Measurements from ENCODE around the gene NFKBIB. TPM values are rescaled to one million over a fixed set of nuclear protein-coding genes. Genes with fewer than 3 reads are reported as not detected.

Gene NFKBIB
- total and polyA plus RNA-seq, 2 donors (not counting 3 experiments of a cell fraction or from before 2014, with no cell fraction given), result 25.0 to 30.8 TPM

- ChIA-PET POLR2A (no interaction called here), CTCF (interaction anchor here (1.1 kb wide), 1 partner anchor 100 kb away, joined by 3 read pairs; the partner anchor contains the start of gene HNRNPL)
- Histone ChIP-seq H3K27me3 (ENCODE audit: control insufficient read depth in 2 of 2, insufficient read depth in 2 of 2, low read length in 2 of 2) (no peaks in the 10 kb centered on the region), H3K9me3 (replicated peaks; ENCODE audit: control insufficient read depth, insufficient read depth, low read length) (no peaks in the 10 kb centered on the region), H3K27ac (ENCODE audit: insufficient read depth, low read depth, low read length) (no peak overlapping the region), H4K20me1 (replicated peaks; ENCODE audit: control insufficient read depth, extremely low read depth, insufficient read depth, low read length) (no peaks in the 10 kb centered on the region), H3K4me1 (ENCODE audit: control insufficient read depth, extremely low read depth, insufficient read depth, low read length) (no peaks in the 10 kb centered on the region), H3K36me3 (ENCODE audit: control insufficient read depth in 2 of 2, extremely low read depth in 1 of 2, insufficient read depth in 2 of 2, low read length in 2 of 2) (peaks cover 0 to 2% of the 10 kb centered on the region in 2 experiments), H3K9me1 (replicated peaks; ENCODE audit: control insufficient read depth, extremely low read depth, insufficient read depth, low read length) (no peaks in the 10 kb centered on the region), H2AFZ (ENCODE audit: low read depth, low read length) (peak overlapping the region; percentile 78), H3K9ac (replicated peaks; ENCODE audit: extremely low read depth, insufficient read depth, low read length) (no peak overlapping the region), H3K4me3 (replicated peaks in 1 of 3; ENCODE audit: insufficient read depth in 1 of 3, low read depth in 1 of 3, low read length in 3 of 3) (peak overlapping the region in 2 of 3 experiments; percentile 25 to 36), H3K79me2 (ENCODE audit: control insufficient read depth, insufficient read depth, low read length) (no peaks in the 10 kb centered on the region), H3K4me2 (ENCODE audit: insufficient read depth, low read length) (peak overlapping the region; percentile 37)
- FAIRE-seq (peak; percentile 86), DNase-seq (ENCODE audit: low read depth, low spot score) (peak; percentile 87)
- dilution Hi-C loops (cut with MboI; ENCODE audit: extremely low pct_ligation_motif_present, low sequenced_read_pairs), result no loop called here
- intact Hi-C loops (cut with micrococcal nuclease), result no loop called here
- BruUV-seq (replicated peaks), result no TSS peak
- TF ChIP-seq POLR2A (IDR thresholded peaks at IDR 0.05; ENCODE audit: low read depth, low read length) (no peak), MAX (IDR thresholded peaks at IDR 0.05; ENCODE audit: insufficient read depth, insufficient read length) (peak; percentile 49)
Measured at GRCh38 chr19:38949580-38950367, 50.0 kb downstream of the NFKBIB start.

GRCh38 chr19:38951187-38951586 lies 51.4 kb downstream of the NFKBIB start:
- Histone ChIP-seq H3K27me3 (ENCODE audit: control insufficient read depth in 2 of 2, insufficient read depth in 2 of 2, low read length in 2 of 2) (no peaks in the 10 kb centered on the region), H3K4me1 (ENCODE audit: control insufficient read depth, extremely low read depth, insufficient read depth, low read length) (no peaks in the 10 kb centered on the region), H3K27ac (ENCODE audit: insufficient read depth, low read depth, low read length) (no peak overlapping the region), H3K4me3 (replicated peaks in 1 of 3; ENCODE audit: insufficient read depth in 1 of 3, low read depth in 1 of 3, low read length in 3 of 3) (no peak overlapping the region), H3K9me1 (replicated peaks; ENCODE audit: control insufficient read depth, extremely low read depth, insufficient read depth, low read length) (no peaks in the 10 kb centered on the region), H2AFZ (ENCODE audit: low read depth, low read length) (no peak overlapping the region), H3K79me2 (ENCODE audit: control insufficient read depth, insufficient read depth, low read length) (no peaks in the 10 kb centered on the region), H3K9ac (replicated peaks; ENCODE audit: extremely low read depth, insufficient read depth, low read length) (no peak overlapping the region), H3K4me2 (ENCODE audit: insufficient read depth, low read length) (no peak overlapping the region), H3K36me3 (ENCODE audit: control insufficient read depth in 2 of 2, extremely low read depth in 1 of 2, insufficient read depth in 2 of 2, low read length in 2 of 2) (no peaks in the 10 kb centered on the region), H4K20me1 (replicated peaks; ENCODE audit: control insufficient read depth, extremely low read depth, insufficient read depth, low read length) (no peaks in the 10 kb centered on the region), H3K9me3 (replicated peaks; ENCODE audit: control insufficient read depth, insufficient read depth, low read length) (no peaks in the 10 kb centered on the region)
- DNase-seq (ENCODE audit: low read depth, low spot score), result no peak
- FAIRE-seq, result no peak
- TF ChIP-seq EZH2 (IDR thresholded peaks at IDR 0.05; ENCODE audit: borderline replicate concordance, low read depth, low read length, severe bottlenecking), result no peak
- no peak for TF ChIP-seq POLR2AphosphoS5 (IDR thresholded peaks at IDR 0.05; ENCODE audit: insufficient read depth, low read depth, low read length)
- TF ChIP-seq MYC (IDR thresholded peaks at IDR 0.05; ENCODE audit: low read depth, low read length), result no peak
- no peak for TF ChIP-seq JUN (IDR thresholded peaks at IDR 0.05; ENCODE audit: borderline replicate concordance, insufficient read depth, insufficient read length, low read depth)
- TF ChIP-seq FOS (IDR thresholded peaks at IDR 0.05; ENCODE audit: borderline replicate concordance, insufficient read depth, low read length), result no peak
- no peak for TF ChIP-seq MAX (IDR thresholded peaks at IDR 0.05; ENCODE audit: insufficient read depth, insufficient read length)
- TF ChIP-seq CTCF (IDR thresholded peaks at IDR 0.05; ENCODE audit: extremely low read depth in 1 of 2, insufficient read depth in 1 of 2, low read depth in 1 of 2, low read length in 2 of 2), result no peak
- TF ChIP-seq GATA2 (IDR thresholded peaks at IDR 0.05; ENCODE audit: insufficient read depth, insufficient read length, low read depth, low read length), result no peak
- TF ChIP-seq POLR2A (IDR thresholded peaks at IDR 0.05; ENCODE audit: low read depth, low read length), result no peak
- intact Hi-C loops (cut with micrococcal nuclease) (no loop called here), dilution Hi-C loops (cut with MboI; ENCODE audit: extremely low pct_ligation_motif_present, low sequenced_read_pairs) (no loop called here)
- ChIA-PET POLR2A (no interaction called here), CTCF (interaction anchor here (1.0 kb wide), 1 partner anchor 11 kb away, joined by 3 read pairs; no protein-coding TSS in a partner anchor)
- BruUV-seq (replicated peaks), result no TSS peak

All from endothelial cell of umbilical vein (primary cell).